Psoas muscle (tissue), 8 donors: ENCODE measurements around the gene PCDHA5. TPM values are rescaled to one million over a fixed set of nuclear protein-coding genes. Genes with fewer than 3 reads are reported as not detected.
A peak's percentile ranks its signal among the peaks of the same experiment; 100 is the strongest.
"Not testable (repeated sequence)": the region's sequence is repeated elsewhere in the genome, so short reads cannot be mapped to it uniquely, and the experiment has no call there.

Source experiments
- ATAC-seq, 4 donors: fragments of 200-7000 bp; cut with Tn5 transposase; one replicate each; pipeline ENCODE4 v1.9.1; 2020; ENCODE audit warnings: moderate library complexity in 3 of 4, mild to moderate bottlenecking in 2 of 4
- DNase-seq, 2 donors: peaks; one replicate each; pipeline ENCODE4 v3.0.0-alpha.2; 2020
- H3K27ac ChIP-seq: fragments of 200-600 bp; one replicate; pipeline ENCODE4 v1.8.0; 2022
- H3K27me3 ChIP-seq, 3 donors: fragments of 200-600 bp in 1 of 3; one replicate each; pipeline versions ENCODE4 v1.6.1 to v1.8.0; 2013 to 2022; ENCODE audit warnings: low read length in 2 of 3, mild to moderate bottlenecking in 2 of 3, moderate library complexity in 1 of 3; ENCODE audit not compliant: insufficient read depth in 3 of 3
- H3K36me3 ChIP-seq, 2 donors: fragments of 200-600 bp in 1 of 2; one replicate each; pipeline versions ENCODE4 v1.6.1 to v1.8.0; 2013 to 2022; ENCODE audit warnings: low read depth in 1 of 2, mild to moderate bottlenecking in 1 of 2, moderate library complexity in 1 of 2; ENCODE audit not compliant: insufficient read depth in 1 of 2
- H3K4me1 ChIP-seq: fragments of 200-600 bp; one replicate; pipeline ENCODE4 v1.8.0; 2022
- H3K4me3 ChIP-seq: fragments of 200-600 bp; one replicate; pipeline ENCODE4 v1.8.0; 2022; ENCODE audit warnings: mild to moderate bottlenecking
- H3K9me3 ChIP-seq: fragments of 200-600 bp; one replicate; pipeline ENCODE4 v1.8.0; 2022
- WGBS, 3 donors: extraction: QIAGEN DNeasy Blood & Tissue Kit; methylation state at CpG; one replicate each; pipeline versions ENCODE4 v1.1.6 to v1.1.7; 2013; 5-methylcytosine and 5-hydroxymethylcytosine counted together
- intact Hi-C, 2 donors: fragments of 100-400 bp; cut with DNase I; formaldehyde crosslinking; loops; one replicate each; pipeline versions ENCODE4 v1.11.0 to v1.14.2; 2022
- polyA plus RNA-seq, 3 donors: library from polyadenylated mRNA; stranded (reverse); fragments of 200-250 nt; gene quantifications; one replicate each; pipeline ENCODE4 v1.2.3, GENCODE V29; 2013
- total RNA-seq, 4 donors: library from RNA; stranded (reverse); fragmentation: NEBNext Ultra II Directional in 2 of 4; extraction: Animal tissue kit (Norgen Biotek cat#: 25700) in 2 of 4; gene quantifications; one replicate each; pipeline versions ENCODE4 v1.2.1 to v1.2.4, GENCODE V29; 2021 to 2023
- TF ChIP-seq, protein P1 (sequence below): fragments of 200-600 bp; IDR thresholded peaks from one replicate; pipeline ENCODE4 v1.8.0; 2022; ENCODE audit warnings: antibody characterized with exemption
- donor health status: healthy with polysubstance abuse.
- donor health status: DM: no; HTN: no; CAD: no; lungs with moderate emphysema.
- donor health status: Bipolar disorder and iron deficiency.
- donor health status: healthy.
- donor health status: DM: yes; HTN: yes; CAD: no.
- donor health status: DM: no; HTN: no; CAD: no.
- donor health status: DM: no; HTN: no; CAD: no.
- donor health status: DM: yes; HTN: yes; CAD: no.

The PCDHA5 gene
- total and polyA plus RNA-seq, 7 donors, result 0.01 TPM; not detected in 6

DNA sequence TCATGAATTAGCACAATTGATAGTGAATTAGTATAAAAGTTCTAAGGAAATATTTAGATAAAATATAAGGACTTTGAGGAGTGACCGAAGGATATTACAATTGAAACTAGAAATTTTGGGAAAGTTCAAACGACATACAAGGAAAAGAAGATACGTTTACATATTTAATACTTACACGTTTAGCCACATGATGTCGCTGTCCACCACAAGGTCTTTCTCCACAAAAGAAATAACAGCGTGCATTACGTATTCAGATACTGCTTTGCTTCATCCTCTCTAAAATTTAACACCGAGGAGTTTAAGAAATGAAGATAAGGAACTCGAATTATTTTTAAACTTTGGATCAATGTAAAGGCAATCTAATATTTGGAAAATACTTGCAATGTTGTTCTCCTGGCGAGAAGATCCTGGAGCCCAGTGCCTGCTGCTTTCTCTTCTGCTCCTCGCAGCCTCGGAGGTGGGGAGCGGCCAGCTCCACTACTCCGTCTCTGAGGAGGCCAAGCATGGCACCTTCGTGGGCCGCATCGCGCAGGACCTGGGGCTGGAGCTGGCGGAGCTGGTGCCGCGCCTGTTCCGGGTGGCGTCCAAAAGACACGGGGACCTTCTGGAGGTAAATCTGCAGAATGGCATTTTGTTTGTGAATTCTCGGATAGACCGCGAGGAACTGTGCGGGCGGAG lies 20.5 kb upstream of the PCDHA5 start, which contains the start of gene PCDHA3:
Gene PCDHA3, plus strand, starts transcription at position 242 of the 678 bp plus-strand sequence.
- H3K27ac ChIP-seq, result no peak within 1 kb of the TSS
- no peaks in the 10 kb centered on the region for H3K36me3 ChIP-seq
- TF ChIP-seq, protein P1, sequence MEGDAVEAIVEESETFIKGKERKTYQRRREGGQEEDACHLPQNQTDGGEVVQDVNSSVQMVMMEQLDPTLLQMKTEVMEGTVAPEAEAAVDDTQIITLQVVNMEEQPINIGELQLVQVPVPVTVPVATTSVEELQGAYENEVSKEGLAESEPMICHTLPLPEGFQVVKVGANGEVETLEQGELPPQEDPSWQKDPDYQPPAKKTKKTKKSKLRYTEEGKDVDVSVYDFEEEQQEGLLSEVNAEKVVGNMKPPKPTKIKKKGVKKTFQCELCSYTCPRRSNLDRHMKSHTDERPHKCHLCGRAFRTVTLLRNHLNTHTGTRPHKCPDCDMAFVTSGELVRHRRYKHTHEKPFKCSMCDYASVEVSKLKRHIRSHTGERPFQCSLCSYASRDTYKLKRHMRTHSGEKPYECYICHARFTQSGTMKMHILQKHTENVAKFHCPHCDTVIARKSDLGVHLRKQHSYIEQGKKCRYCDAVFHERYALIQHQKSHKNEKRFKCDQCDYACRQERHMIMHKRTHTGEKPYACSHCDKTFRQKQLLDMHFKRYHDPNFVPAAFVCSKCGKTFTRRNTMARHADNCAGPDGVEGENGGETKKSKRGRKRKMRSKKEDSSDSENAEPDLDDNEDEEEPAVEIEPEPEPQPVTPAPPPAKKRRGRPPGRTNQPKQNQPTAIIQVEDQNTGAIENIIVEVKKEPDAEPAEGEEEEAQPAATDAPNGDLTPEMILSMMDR, result peak; percentile 21
- H3K4me1 ChIP-seq, result no peaks in the 10 kb centered on the region
- ATAC-seq, result no peak
- H3K9me3 ChIP-seq, result peaks cover 2% of the 10 kb centered on the region
- 9 to 16% (median 14%) methylated on average over 29 of the region's 29 CpGs for WGBS, 3 donors
- peak within 1 kb of the TSS; percentile 35 for H3K4me3 ChIP-seq
- intact Hi-C loops, result no loop called here
- H3K27me3 ChIP-seq, result peaks cover 0 to 14% (median 0%) of the 10 kb centered on the region in 3 donors
- no peak for DNase-seq

DNA sequence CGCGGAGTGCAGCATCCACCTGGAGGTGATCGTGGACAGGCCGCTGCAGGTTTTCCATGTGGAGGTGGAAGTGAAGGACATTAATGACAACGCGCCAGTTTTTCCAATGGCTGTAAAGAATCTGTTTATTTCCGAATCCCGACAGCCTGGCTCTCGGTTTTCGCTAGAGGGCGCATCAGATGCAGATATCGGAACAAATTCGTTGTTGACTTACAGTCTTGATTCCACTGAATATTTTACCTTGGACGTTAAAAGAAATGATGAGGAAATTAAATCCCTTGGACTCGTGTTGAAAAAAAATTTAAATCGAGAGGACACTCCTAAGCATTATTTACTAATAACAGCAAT lies 19.9 kb upstream of the PCDHA5 start:
- Histone ChIP-seq H3K36me3 (no peaks in the 10 kb centered on the region), H3K27ac (no peak overlapping the region), H3K27me3 (peaks cover 0 to 11% (median 0%) of the 10 kb centered on the region in 3 donors), H3K9me3 (no peaks in the 10 kb centered on the region), H3K4me3 (peak overlapping the region; percentile 35), H3K4me1 (no peaks in the 10 kb centered on the region)
- WGBS, 3 donors, result 10 to 13% (median 12%) methylated on average over 16 of the region's 16 CpGs
- TF ChIP-seq, protein P1, result no peak
- ATAC-seq, result no peak
- DNase-seq, result no peak
- intact Hi-C loops, result no loop called here

DNA sequence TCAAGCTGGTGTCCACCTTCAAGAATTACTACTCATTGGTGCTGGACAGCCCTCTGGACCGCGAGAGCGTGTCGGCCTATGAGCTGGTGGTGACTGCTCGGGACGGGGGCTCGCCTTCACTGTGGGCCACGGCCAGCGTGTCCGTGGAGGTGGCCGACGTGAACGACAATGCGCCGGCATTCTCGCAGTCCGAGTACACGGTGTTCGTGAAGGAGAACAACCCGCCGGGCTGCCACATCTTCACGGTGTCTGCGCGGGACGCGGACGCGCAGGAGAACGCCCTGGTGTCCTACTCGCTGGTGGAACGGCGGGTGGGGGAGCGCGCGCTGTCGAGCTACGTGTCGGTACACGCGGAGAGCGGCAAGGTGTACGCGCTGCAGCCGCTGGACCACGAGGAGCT lies 19.0 kb upstream of the PCDHA5 start:
- H3K9me3 ChIP-seq, intact Hi-C loops, H3K4me1 ChIP-seq, H3K27ac ChIP-seq, H3K4me3 ChIP-seq, DNase-seq, ATAC-seq, H3K36me3 ChIP-seq, H3K27me3 ChIP-seq: not testable (repeated sequence)
- 39 to 49% (median 39%) methylated on average over 45 of the region's 45 CpGs for WGBS, 3 donors

DNA sequence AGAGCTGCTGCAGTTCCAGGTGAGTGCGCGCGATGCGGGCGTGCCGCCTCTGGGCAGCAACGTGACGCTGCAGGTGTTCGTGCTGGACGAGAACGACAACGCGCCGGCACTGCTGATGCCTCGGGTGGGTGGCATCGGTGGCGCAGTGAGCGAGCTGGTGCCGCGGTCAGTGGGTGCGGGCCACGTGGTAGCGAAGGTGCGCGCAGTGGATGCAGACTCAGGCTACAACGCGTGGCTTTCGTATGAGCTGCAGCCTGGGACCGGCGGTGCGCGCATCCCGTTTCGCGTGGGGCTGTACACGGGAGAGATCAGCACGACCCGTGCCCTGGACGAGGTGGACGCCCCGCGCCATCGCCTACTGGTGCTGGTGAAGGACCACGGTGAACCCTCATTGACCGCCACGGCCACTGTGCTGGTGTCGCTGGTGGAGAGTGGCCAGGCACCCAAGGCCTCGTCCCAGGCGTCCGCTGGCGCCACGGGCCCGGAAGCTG lies 18.6 kb upstream of the PCDHA5 start:
- Histone ChIP-seq H3K4me1 (no peaks in the 10 kb centered on the region), H3K27me3 (peaks cover 0 to 9% (median 4%) of the 10 kb centered on the region in 3 donors), H3K27ac (no peak overlapping the region), H3K9me3 (no peaks in the 10 kb centered on the region), H3K4me3 (no peak overlapping the region), H3K36me3 (no peaks in the 10 kb centered on the region)
- TF ChIP-seq, protein P1, result no peak
- no peak for DNase-seq
- intact Hi-C loops, result no loop called here
- WGBS, 3 donors, result 33 to 45% (median 36%) methylated on average over 50 to 53 of the region's 53 CpGs
- ATAC-seq, result no peak

DNA sequence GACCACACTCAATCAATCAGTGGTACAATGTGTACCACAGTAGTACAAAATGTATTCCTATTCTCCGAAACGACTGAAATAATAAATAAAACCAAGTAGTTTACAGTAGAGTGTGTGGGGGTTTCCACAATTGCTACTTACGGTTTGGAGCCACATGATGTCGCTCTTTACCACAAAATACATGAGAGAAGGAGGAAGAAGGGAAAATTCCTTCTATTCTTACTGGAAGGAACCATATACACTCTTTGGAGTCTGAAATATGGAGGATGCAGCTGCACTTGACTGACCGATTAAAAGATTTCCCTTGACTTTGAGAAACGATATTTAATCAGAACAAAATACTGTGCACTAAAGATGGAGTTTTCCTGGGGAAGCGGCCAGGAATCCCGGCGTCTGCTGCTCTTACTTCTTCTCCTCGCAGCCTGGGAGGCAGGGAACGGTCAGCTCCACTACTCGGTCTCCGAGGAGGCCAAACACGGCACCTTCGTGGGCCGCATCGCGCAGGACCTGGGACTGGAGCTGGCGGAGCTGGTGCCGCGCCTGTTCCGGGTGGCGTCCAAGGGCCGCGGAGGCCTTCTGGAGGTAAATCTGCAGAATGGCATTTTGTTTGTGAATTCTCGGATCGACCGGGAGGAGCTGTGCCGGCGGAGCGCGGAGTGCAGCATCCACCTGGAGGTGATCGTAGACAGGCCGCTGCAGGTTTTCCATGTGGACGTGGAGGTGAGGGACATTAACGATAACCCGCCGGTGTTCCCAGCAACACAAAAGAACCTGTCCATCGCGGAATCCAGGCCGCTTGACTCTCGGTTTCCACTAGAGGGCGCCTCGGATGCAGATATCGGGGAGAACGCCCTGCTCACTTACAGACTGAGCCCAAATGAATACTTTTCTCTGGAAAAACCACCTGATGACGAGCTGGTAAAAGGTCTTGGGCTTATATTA lies 14.3 kb upstream of the PCDHA5 start, which contains the start of gene PCDHA4:
Gene PCDHA4, plus strand, starts transcription at position 235 of the 942 bp plus-strand sequence.
- 12 to 17% (median 16%) methylated on average over 32 to 37 of the region's 47 CpGs for WGBS, 3 donors
- Histone ChIP-seq H3K27me3 (peaks cover 0 to 7% (median 4%) of the 10 kb centered on the region in 3 donors), H3K36me3 (no peaks in the 10 kb centered on the region), H3K4me1 (no peaks in the 10 kb centered on the region), H3K9me3 (peaks cover 4% of the 10 kb centered on the region), H3K4me3 (peak within 1 kb of the TSS; percentile 6), H3K27ac (no peak within 1 kb of the TSS)
- ATAC-seq (no peak), DNase-seq (peak in 1 of 2 donors; percentile 48)
- TF ChIP-seq, protein P1, result peak; percentile 8
- intact Hi-C loops, result no loop called here

DNA sequence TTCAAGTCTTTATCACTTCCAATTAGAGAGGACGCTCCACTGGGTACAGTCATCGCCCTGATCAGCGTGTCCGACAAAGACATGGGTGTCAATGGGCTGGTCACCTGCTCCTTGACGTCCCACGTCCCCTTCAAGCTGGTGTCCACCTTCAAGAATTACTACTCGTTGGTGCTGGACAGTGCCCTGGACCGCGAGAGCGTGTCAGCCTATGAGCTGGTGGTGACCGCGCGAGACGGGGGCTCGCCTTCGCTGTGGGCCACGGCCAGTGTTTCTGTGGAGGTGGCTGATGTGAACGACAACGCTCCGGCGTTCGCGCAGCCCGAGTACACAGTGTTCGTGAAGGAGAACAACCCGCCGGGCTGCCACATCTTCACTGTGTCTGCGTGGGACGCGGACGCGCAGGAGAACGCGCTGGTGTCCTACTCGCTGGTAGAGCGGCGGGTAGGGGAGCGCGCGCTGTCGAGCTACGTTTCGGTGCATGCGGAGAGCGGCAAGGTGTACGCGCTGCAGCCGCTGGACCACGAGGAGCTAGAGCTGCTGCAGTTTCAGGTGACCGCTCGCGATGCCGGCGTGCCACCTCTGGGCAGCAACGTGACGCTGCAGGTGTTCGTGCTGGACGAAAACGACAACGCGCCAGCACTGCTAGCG lies 13.0 kb upstream of the PCDHA5 start:
- H3K27me3 ChIP-seq, H3K27ac ChIP-seq, H3K4me3 ChIP-seq, H3K36me3 ChIP-seq, H3K9me3 ChIP-seq, H3K4me1 ChIP-seq, ATAC-seq, DNase-seq, intact Hi-C loops: not testable (repeated sequence)
- WGBS, 3 donors, result 51 to 60% (median 55%) methylated on average over 62 of the region's 62 CpGs
